GM10248 (cell line): ENCODE measurements around the gene C2orf80.

Source experiments
- CTCF ChIA-PET: fragments of 300-600 bp; sonication (Branson Sonifier 250); formaldehyde crosslinking; extraction: SDS; loops from one replicate; lab custom pipeline; 2021; ENCODE audit warnings: antibody characterized with exemption; lab: Yijun Ruan, JAX
- POLR2A ChIA-PET: fragments of 350-650 bp; sonication (Branson Sonifier 250); formaldehyde crosslinking; extraction: SDS; loops from one replicate; lab custom pipeline; 2020; ENCODE audit warnings: antibody characterized with exemption; lab: Yijun Ruan, JAX
- DNase-seq: peaks from one replicate; pipeline ENCODE4 v3.0.0; 2012; ENCODE audit errors: extremely low spot score
- CTCF ChIP-seq: IDR thresholded peaks from 2 replicates; pipeline ENCODE4 v1.5.1; 2012; ENCODE audit warnings: mild to moderate bottlenecking, low read depth; ENCODE audit errors: extremely low read depth, missing control alignments, control extremely low read depth

C2orf80 gene

GRCh38 chr2:208148803-208149202, 41.0 kb downstream of the C2orf80 start:
- ChIA-PET CTCF (interaction anchor here (0.7 to 1.4 kb wide), 3 partner anchors 9 to 27 kb away, joined by 3 to 4 read pairs (median 3); partner anchors contain the start of gene CRYGA), POLR2A (no interaction called here)
- TF ChIP-seq CTCF, result no peak
- DNase-seq, result no peak

GRCh38 chr2:208147759-208148158, 42.1 kb downstream of the C2orf80 start:
- ChIA-PET POLR2A (no interaction called here), CTCF (interaction anchor here (0.9 kb wide), 1 partner anchor 11 kb away, joined by 3 read pairs; no protein-coding TSS in a partner anchor)
- TF ChIP-seq CTCF, result no peak
- no peak for DNase-seq

GRCh38 chr2:208147008-208147407, 42.8 kb downstream of the C2orf80 start:
- TF ChIP-seq CTCF, result no peak
- ChIA-PET CTCF (interaction anchor here (0.9 kb wide), 1 partner anchor 10 kb away, joined by 3 read pairs; no protein-coding TSS in a partner anchor), POLR2A (no interaction called here)
- no peak for DNase-seq

GRCh38 chr2:208146006-208146405, 43.8 kb downstream of the C2orf80 start, which contains the start of gene CRYGB:
Gene CRYGB (minus strand): TSS chr2:208146158. CDS start chr2:208146120, 38 bp downstream.
- no peak for DNase-seq
- POLR2A ChIA-PET, result no interaction called here
- CTCF ChIA-PET, result no interaction called here
- no peak for TF ChIP-seq CTCF

GRCh38 chr2:208142925-208143799, 46.7 kb downstream of the C2orf80 start:
- no peak for TF ChIP-seq CTCF
- ChIA-PET POLR2A (no interaction called here), CTCF (interaction anchor here (0.6 to 1.6 kb wide), 4 partner anchors 11 to 91 kb away, joined by 3 to 4 read pairs (median 4); no protein-coding TSS in a partner anchor)
- DNase-seq, result no peak

GRCh38 chr2:208142240-208142924, 47.4 kb downstream of the C2orf80 start:
- TF ChIP-seq CTCF, result no peak
- DNase-seq, result no peak
- POLR2A ChIA-PET, result no interaction called here
- CTCF ChIA-PET, result interaction anchor here (0.6 to 1.6 kb wide), 4 partner anchors 11 to 92 kb away, joined by 3 to 4 read pairs (median 4); no protein-coding TSS in a partner anchor
